ENCODE results near the gene CARD11.

Gene CARD11

DNA sequence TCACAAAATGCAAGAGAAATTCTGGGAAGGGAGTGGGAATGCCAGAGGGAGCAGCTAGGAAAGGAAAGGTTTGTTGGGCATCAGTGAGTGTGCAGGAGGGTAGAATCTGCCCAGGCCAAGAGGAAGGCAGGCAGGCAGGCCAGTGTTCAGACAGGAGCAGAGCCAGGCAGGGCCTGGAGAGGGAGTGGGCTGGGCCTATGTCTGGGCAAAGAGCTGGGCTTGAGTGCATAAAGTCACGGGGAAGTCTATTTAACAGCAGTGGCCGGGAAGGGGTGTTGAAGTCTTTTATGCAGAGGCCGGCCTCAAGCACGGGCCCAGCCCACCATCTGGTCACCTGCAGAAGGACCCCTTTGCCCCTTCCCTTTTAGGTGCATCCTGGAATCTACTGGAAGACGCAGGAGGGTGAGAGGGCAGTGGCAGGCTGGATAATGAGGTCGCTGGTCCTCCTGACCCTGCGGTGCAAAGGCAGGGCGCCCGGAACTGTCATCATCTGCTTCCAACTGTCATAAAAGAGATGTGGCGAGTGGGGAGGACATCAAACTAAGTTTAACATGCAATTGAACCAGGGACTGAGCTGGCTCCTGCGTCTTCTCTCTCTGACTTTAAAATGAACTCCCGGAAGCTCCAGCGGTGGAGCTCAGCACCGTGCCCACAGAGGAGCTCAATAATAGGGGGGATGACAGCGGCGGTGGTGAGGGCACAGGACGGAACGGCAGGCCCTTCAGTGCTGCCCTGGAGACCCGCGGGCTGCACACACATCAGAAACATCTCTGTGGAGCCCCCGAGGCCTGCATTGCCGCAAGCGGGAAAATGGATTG, 29.5 kb downstream of the CARD11 start:
- no peak for DNase-seq

DNA sequence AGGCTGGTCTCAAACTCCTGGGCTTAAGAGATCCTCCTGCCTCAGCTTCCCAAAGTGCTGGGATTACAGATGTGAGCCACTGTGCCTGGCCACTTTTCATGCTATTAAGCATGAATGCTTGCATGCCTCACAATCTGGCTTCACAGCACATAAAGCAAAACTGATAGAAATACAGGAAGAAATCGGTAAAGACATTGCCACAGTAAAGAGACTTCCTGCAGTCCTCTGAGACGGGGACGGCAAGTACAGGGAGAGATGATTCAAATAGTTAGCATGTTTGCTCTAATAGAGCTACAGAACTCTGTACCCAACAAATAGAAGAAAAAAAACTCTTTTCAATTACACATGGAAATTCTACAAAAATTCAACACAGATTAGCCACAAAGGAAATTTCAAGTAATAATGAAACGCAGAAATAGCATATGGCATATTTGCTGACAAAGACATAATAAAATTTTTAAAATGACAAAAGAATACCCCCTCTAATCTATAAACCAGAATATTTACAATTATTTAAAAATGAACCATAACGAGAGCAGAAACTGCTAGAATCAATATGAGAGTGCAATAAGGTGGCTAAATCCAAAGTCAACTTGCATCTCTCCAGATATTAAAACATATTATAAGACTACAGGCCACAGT, 32.3 kb downstream of the CARD11 start:
- DNase-seq: no peak

DNA sequence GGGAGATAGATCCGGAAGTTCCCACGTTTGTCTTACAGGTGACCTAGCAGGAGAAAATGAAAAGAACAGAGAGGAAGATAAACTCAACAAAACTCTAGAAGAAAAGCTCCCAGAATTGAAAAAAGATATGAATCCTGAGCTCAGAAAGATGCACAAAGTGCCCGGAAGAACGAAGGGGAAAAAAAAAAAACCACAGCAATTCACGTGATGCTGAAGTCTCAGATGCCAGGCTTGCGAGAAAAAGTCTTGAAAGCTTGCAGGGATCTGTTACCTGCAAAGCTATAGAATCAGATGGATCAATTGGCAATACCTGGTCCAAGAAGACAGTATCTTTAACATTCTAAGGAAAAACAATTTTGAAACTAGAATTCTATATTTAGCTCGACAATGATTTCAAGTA, 33.5 kb downstream of the CARD11 start:
- no peak for DNase-seq

DNA sequence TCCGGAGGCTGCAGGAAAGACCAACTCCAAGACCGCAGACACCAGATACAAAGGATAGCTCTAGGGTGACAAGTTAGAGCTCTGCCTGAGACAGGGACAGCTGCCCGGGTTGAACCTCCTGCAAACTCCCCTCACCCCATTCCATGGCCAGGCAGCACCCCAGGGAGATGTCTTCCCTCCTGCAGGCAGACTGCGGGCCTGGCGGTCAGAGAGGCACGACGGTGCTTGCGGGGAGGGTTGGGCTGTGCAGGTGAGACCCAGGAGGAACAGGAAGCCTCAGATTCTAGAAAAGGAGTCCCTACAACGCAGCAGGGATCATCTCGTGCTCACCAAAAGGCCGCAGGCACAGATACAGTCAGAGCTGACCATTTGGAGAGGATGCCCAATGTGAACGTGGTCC, 34.6 kb downstream of the CARD11 start:
- no peak for DNase-seq

DNA sequence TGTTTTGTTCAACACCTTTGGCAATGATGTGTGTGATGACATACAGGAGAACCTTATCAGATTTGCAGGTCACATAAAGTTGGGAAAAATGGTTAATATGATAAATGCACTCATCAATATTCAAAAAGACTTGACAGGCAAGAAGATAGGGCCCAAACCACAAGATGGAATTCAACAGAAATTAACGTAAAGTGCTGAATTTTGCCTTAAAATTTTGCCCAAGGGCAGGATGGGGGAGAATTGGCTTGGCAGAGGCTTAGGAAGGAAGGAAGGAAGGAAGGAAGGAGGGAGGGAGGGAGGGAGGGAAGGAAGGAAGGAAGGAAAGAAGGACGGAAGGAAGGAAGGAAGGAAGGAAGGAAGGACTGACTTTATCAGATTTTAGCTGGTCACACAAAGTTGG, 35.3 kb downstream of the CARD11 start:
- DNase-seq: no peak

DNA sequence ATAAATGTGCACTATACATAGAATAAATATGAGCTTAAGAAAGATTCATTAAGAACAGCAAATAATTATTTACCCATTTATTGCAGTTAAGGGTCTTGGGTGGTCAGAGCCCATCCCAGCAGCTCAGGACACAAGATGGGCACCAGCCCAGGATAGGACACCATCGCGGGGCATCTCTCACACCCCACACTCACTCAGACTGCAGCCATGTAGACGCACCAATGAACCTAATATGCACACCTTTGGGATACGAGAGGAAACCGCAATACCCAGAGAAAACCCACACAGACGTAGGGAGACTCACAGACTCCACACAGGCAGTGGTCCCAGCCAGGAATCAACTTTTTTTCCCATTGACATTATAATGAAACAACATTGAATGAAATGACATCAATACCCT, 36.0 kb downstream of the CARD11 start:
- DNase-seq: no peak

DNA sequence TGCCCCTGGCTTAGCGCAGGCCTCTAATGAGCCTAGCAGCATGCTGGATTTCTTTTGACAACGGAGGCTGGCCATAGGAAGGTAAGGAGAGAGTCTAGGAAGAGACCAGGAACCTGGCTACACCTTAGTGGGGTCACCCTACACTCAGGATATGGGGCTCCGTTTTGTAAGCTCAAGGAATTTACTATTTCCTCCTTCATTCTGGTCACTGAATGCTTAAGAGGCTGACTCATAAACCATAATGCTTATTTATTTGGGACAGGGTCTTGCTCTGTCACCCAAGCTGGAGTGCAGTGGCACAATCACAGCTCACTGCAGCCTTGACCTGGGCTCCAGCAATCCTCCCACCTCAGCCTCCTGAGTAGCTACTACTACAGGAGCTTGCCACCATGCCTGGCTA, 38.4 kb downstream of the CARD11 start:
- DNase-seq: no peak

DNA sequence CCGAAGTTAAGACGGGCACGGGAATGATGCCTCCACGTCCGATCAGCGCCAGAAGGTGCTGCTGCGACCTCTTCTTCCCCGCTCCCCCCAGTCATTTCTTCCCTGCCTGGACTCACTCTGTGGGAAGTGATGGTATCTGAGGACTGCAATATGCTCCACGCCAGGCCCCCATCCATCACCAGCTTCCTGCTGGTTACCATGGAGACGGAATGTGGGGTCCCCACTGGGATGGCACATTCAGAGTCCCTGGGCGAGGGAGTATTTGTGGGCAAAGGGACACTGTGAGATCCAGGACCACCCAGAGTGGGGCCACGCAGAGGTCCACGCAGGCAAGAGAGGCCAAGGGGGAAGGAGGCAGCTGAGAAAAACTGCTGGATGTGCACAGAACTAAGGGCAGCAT, 39.7 kb downstream of the CARD11 start:
- no peak for DNase-seq

DNA sequence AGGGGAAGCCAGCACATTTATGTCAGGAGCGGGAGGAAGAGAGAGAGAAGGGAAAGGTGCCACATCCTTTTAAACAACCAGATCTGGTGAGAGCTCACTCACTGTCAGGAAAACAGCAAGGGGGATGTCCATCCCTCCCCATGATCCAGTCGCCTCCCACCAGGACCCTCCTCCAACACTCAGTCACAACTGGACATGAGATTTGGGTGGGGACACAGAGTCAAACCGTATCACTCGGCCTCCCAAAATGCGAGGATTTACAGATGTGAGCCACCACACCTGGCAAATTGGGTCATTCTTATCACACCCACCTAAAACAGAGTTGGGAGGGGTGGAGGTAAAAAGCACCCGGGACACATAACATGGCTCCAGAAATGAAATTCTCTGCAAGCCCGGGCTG, 41.0 kb downstream of the CARD11 start:
- no peak for DNase-seq

DNA sequence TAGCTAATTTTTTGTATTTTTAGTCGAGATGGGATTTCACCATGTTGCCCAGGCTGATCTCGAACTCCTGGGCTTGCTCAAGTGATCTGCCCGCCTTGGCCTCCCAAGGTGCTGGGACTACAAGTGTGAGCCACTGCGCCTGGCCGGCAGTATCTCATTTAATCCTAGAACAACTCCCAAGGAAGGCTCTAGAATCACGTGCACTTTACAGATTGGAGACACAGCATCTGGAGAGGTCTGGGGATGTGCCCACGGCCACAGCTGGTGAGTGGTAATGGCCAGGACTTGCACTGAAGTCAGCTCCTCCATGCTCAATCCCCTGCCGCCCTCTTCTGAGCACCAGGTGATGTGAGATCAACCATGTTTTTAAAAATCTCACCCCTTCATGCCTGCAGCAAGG, 43.1 kb downstream of the CARD11 start:
- DNase-seq: no peak

DNA sequence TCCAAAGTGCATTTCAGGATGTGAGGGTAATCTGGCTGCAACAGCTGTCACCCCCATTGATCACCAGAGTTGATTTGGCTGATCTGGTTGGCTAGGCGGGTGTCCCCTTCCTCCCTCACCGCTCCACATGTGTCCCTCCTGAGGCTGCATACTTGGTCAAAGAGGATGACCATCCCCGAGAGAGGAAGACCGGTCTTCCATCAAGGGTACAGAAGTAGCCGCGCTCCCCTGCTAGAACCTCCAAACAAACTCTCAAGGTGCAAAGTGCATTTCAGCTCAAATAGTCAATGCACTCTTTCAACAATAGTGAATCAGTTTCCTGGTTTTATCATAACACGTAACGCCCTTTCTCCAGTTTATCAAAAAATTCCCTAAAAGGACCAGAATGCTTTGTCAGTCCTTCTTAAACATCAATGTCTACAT, 44.6 kb downstream of the CARD11 start:
- no peak for DNase-seq

DNA sequence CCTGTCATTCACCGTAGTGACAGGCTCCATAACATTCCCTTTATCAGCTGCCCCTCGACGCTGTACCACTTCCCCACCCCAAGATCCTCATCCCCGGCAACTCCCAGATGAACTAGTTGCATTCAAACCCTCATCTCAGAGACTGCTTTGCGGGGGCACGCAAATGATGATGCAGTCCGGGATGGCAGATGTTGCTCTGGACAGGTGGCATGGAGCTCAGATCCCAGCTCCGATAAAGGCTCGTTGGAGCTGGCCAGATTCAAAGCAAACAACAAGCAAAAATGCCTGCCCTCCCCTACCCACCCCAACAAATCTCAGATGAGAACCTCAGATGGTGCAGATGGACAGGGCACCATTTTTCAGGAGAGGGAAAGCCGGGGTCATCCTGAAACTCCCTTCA, 46.7 kb downstream of the CARD11 start:
- DNase-seq: no peak

DNA sequence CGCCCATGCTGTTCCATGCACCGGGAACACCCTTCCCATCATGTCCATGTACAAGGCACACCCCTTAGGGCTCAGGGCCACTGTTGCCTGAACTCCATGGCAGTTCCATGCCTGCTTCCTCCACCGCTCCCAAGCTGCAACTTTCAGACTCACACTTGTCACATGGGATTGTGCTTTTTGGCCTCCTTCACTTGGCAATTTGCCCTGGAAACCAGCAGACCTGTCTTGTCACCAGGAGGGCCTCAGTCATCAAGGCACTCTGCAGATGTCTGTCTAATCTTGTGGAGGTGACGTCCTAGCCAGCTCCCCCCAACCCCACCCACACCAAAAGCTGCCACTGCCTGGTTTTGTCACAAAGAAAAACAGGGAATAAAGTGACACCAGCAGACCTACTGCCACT, 47.5 kb downstream of the CARD11 start:
- DNase-seq: no peak

DNA sequence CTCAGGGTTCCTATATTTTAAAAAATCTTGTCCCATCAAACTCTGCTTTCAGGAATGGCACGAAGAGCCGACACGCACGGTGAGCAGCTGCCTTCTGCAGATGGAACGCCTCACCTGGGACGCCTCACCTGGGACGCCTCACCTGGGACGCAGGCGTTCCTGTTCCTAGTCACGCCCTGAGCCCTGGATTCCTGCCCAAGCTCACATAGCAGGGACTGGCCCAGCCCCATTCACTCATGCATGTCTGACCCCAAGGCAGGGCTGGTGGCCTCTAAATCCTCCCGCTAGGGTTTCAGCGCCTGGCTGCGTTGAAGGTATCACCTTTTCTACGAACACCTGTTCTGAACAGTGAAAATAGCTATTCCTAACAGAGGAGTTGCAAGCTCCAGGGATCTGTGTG, 49.8 kb downstream of the CARD11 start:
- no peak for DNase-seq

DNA sequence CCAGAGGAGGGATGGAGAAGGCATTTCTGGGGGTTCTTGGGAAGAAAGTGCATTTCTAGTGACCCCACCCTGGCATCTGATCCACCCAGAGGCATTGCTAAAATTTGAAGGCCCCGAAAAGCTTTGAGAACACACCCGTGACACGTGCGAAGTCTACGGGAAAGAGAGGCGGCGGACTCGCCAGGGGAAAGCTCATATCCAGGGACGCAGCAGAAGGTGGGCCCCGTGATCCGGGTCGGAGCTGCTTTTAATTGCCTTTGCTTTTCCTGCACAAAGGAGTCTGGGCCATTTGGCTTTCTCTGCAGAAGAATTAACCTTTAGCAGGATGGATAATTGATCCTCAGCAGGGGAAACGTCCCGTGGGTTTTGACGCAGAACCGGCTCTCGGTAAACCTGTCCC, 50.3 kb downstream of the CARD11 start:
- DNase-seq: no peak

DNA sequence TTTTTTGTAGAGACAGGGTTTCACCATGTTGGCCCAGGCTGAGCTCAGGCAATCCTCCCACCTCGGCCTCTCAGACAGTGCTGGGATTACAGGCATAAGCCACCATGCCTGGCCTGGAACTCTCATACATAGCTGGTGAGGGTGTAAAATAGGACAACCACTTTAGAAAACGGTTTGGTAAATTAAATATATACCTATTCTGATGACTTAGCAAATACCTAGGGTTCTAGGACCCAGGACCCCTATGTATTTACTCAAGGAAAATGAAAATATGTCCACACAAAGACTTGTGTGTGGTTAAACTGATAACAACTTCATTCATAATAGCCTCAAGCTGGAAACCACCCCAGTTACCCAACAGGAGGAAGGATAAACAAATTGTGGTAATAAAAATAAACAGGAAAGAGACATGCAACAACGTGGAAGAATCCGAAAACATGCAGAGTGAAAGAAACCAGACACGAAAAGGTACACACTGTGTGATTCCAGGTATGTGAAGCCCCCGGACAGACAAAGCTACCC, 52.7 kb downstream of the CARD11 start:
- DNase-seq: no peak

DNA sequence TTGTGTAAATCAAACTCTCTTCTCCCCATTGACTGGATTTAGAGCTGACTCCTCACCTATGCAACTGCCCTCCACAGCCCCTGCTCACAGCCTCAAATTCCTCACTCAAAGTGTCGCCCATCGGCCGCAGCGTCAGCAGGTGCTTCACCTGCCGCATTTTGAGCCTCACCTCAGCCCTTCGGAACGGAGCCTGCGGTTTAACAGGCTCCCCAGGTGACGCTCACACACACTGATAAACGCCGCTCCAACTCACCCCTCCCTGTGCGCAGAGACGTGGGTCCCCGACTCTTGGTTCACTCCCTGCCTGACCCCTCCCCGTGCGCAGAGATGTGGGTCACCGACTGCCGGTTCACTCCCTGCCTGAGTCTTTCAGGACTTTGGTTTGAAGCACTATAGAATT, 57.1 kb downstream of the CARD11 start:
- DNase-seq: no peak

DNA sequence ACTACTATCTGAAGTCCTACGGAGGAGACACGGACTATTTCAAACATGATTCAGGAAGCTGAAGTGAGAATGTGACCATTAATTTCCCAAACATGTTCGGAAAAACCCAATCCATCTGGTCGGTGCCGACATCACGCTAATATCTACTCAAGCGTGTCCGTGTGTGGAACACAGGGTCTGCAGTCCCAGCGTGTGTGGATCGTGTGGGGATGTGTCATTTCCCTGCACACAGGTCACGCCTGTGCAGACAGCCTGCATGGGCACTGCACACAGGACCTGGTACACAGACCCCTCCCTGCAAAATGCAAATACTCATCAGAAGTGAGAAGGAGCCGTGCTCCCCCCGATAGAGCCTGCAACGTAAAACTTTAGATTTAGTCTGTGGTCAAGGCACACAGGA, 57.8 kb downstream of the CARD11 start:
- DNase-seq: no peak

DNA sequence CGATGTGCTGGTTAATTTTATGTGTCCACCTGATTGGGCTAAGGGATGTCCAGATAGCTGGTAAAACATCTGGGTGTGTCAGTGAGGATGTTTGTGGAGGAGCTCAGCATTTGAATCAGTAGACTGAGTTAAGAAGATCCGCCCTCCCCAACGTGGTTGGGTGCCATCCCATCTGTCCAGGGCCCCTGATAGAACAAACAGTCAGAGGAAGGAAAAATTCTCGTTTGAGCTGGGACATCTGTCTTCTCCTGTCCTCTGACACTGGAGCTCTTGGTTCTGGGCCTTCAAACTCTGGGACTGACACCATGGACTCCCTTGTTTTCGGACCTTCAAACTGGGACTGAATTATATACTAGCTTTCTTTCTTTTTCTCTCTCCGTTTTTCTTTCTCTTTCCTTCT, 59.6 kb downstream of the CARD11 start:
- DNase-seq: no peak

DNA sequence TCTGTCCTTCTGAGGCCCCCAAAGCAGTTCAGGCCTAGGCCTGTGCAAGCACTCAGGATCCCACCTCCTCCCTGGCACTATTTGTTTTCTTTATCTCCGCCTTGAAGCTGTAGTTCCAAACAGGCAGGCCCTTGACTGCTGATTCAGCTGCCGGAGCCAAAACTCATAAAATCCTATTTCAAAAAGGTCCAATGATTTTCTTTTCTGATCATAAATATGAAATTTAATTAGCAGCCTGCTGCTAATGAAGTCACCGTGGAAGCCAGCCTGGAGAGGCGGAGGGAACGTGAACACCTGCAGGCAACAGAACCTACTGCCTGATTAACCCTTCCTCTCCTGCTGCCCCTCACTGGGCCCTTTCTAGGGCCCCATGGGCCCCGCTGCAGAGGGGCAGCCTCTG, 60.1 kb downstream of the CARD11 start:
- no peak for DNase-seq

DNA sequence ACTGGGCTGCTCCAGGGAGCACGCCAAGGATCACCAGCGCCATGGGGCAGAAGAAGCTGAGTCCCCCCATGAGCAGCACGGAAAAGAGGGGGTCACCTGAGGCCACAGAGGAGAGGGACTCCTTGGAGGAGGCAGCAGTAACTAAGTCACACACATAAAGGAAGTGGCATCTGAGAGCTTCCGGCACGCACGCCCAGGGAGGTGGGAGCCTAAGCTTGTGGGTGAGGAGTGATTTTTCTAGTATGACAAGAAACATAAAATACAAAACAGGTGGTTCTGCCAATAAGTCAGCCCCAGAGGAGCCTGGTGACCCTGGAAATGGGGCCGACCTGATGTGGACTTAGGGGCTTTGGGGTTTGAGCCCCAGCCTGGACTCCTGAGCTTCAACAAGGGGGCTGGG, 60.8 kb downstream of the CARD11 start:
- no peak for DNase-seq

DNA sequence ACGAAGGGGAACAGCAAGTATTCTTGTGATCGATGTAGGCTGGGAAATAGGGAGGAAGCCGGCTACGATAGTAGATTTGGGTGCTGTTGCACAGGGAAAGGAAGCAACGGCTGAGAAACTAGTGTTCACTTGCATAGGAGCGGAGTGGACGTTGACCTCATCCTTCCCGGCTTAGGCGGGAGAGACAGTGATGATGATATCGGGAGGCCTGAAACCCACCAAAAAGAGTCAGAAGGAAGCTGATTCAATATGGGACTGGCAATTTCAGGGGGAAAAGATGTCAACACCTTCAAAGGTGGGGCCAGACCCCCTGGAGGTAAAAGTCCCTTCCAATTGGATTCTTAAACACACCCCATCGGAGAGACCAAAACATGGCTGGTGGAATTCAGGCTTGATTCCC, 61.3 kb downstream of the CARD11 start:
- no peak for DNase-seq

DNA sequence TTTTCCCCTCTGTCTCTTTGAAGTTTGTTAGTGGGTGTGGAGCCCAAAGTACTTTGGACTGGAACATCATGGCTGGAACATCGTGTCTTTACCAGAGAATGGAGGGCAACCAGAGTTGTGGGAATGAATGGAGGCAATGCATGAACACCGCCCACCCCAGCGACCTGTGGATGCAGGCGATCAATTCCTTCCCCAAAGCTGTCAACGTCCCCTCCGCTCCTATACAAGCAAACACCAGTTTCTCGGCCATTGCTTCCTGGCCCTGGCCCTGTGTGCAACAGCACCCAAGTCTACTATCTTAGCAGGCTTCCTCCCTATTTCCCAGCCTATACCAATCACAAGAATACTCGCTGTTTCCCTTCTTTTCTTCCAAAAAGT, 62.6 kb downstream of the CARD11 start:
- no peak for DNase-seq

DNA sequence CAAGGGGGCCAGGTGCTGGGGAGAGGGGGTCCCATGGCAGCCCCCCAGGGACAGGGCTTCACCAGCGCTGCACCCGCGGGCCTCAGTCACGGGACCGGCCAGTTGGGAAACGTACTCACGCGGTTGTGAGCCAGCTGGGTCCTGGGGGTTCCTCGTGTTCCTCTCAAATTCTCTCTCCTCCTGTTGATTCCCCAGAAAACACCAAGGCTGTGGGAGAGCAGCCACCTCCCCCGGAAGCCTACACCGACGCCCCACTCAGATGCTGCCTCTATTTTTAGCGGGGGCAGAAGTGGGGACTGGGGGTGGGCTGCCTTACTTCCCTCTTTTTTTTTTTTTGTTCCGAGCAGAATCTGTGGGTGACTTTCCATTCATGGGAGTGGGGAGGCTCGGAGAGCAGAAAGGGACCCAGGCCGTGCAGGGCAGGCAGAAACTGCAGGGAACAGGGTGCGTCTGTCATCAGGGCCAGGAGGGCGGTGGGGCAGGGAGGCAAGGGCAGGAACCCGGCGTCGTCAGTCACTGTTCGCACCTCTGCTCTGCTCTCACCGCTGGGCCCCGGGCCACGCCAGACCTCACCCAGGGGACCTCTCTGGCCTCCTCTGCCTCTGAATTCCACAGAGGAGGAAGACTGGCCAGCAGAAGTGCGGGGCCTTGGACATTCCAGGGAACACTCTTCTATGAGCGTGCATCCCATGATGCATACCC, 63.1 kb downstream of the CARD11 start:
- no peak for DNase-seq

Data from GOT3 (cell line).